PC-9 (cell line): Measurements from ENCODE around the gene ZNF609. TPM values are rescaled to one million over a fixed set of nuclear protein-coding genes. Genes with fewer than 3 reads are reported as not detected.
A peak's percentile ranks its signal among the peaks of the same experiment; 100 is the strongest.

ENCODE experiments used
- BruUV-seq: library from RNA; stranded (reverse); fragments of 400-500 nt; replicated peaks from 2 replicates; lab custom pipeline; 2021; lab: Mats Ljungman, UMichigan
- CTCF ChIA-PET: fragments of 300-600 bp; sonication (Branson Sonifier 250); formaldehyde crosslinking; loops from one replicate; lab custom pipeline; 2022; ENCODE audit warnings: antibody characterized with exemption; lab: Charles Lee
- POLR2A ChIA-PET: fragments of 300-600 bp; sonication (Branson Sonifier 250); formaldehyde crosslinking; loops from one replicate; lab custom pipeline; 2022; ENCODE audit warnings: antibody characterized with exemption; ENCODE audit not compliant: unreplicated experiment; lab: Charles Lee
- DNase-seq, 2 experiments: peaks; one replicate each; pipeline versions ENCODE4 v3.0.0 to v3.0.0-alpha.2; 2015 to 2022; ENCODE audit warnings: mixed read lengths in 1 of 2
- H2AFZ ChIP-seq: fragments of 200-600 bp; sonication (generic); 2 replicates; pipeline ENCODE4 v1.8.1; 2017; ENCODE audit warnings: antibody characterized with exemption
- H3F3A ChIP-seq: fragments of 200-600 bp; sonication (generic); 2 replicates; pipeline ENCODE4 v1.8.1; 2017; ENCODE audit warnings: antibody characterized with exemption, mild to moderate bottlenecking, low read depth; ENCODE audit not compliant: insufficient read depth
- H3K27ac ChIP-seq: fragments of 200-600 bp; sonication (generic); 2 replicates; pipeline ENCODE4 v1.6.1; 2016; ENCODE audit warnings: mixed run types
- H3K27me3 ChIP-seq: fragments of 200-600 bp; sonication (generic); 2 replicates; pipeline ENCODE4 v1.6.1; 2016; ENCODE audit warnings: low read depth, mixed run types; ENCODE audit not compliant: insufficient read depth
- H3K36me3 ChIP-seq: fragments of 200-600 bp; sonication (generic); 2 replicates; pipeline ENCODE4 v1.6.1; 2016; ENCODE audit warnings: low read depth, mixed run types
- H3K4me1 ChIP-seq: fragments of 200-600 bp; sonication (generic); replicated peaks from 2 replicates; pipeline ENCODE4 v1.6.1; 2016; ENCODE audit warnings: mixed run types; ENCODE audit not compliant: insufficient read depth
- H3K4me2 ChIP-seq: fragments of 200-600 bp; sonication (generic); 2 replicates; pipeline ENCODE4 v1.6.1; 2017; ENCODE audit warnings: mixed run types
- H3K4me3 ChIP-seq: fragments of 200-600 bp; sonication (generic); 2 replicates; pipeline ENCODE4 v1.6.1; 2016; ENCODE audit warnings: mixed run types
- H3K79me2 ChIP-seq: fragments of 200-600 bp; sonication (generic); 2 replicates; pipeline ENCODE4 v1.6.1; 2017; ENCODE audit warnings: low read depth, mixed run types
- H3K9me2 ChIP-seq: fragments of 200-600 bp; sonication (generic); 2 replicates; pipeline ENCODE4 v1.8.1; 2017; ENCODE audit warnings: mild to moderate bottlenecking; ENCODE audit not compliant: insufficient read depth
- H3K9me3 ChIP-seq: fragments of 200-600 bp; sonication (generic); 2 replicates; pipeline ENCODE4 v1.8.1; 2016; ENCODE audit warnings: low read depth; ENCODE audit not compliant: insufficient read depth
- H4K20me1 ChIP-seq: fragments of 200-600 bp; sonication (generic); 2 replicates; pipeline ENCODE4 v1.8.1; 2017; ENCODE audit not compliant: insufficient read depth
- EZH2 ChIP-seq: fragments of 200-600 bp; sonication (generic); IDR thresholded peaks from 2 replicates; pipeline ENCODE4 v1.8.0; 2017; ENCODE audit warnings: antibody characterized with exemption, low read depth
- intact Hi-C: fragments of 100-400 bp; cut with micrococcal nuclease; formaldehyde crosslinking; loops from one replicate; pipeline ENCODE4 v1.10.0; 2022; ENCODE audit not compliant: unreplicated experiment
- total RNA-seq: library from RNA; stranded (reverse); gene quantifications from 2 replicates; pipeline ENCODE4 v1.2.3, GENCODE V29; 2021
- TF ChIP-seq, protein P1 (sequence below): fragments of 200-600 bp; sonication (generic); conservative IDR thresholded peaks from 2 replicates; pipeline ENCODE4 v1.6.1; 2017; ENCODE audit warnings: mixed run types, antibody characterized with exemption, mild to moderate bottlenecking, moderate library complexity

Gene ZNF609
- total RNA-seq, 1 experiment from 2014 or later: 38.6 TPM

DNA sequence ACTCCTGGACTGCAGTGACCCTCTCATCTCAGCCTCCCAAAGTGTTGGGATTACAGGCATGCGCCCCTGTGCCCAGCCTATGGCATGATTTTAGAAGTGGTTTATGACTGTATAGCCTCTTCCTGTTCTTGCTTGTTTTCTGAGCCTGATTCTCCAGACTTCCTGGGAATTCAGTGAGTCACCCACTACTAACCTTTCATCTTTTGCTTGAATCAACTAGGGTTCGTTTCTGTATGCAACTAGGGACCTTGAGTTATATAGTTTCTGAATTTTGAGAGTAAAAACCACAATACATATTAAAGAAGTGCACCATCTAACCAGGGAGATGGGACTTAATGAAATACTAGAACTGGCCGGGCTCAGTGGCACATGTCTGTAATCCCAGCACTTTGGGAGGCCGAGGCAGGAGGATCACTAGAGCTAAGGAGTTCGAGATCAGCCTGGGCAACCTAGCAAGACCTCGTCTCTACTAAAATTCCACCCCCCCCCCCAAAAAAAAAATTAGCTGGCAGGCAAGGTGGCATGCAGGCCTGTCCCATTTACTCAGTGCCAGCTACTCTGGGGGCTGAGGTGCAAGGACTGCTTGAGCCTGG, 76.0 kb downstream of the ZNF609 start:
- Histone ChIP-seq H3K27me3 (no peaks in the 10 kb centered on the region), H3K9me2 (no peaks in the 10 kb centered on the region), H3K4me3 (no peak overlapping the region), H4K20me1 (no peaks in the 10 kb centered on the region), H3K27ac (peak overlapping the region; percentile 71), H3K4me2 (peak overlapping the region; percentile 38; the same call in 1 of the 2 replicates), H3F3A (peaks cover 15% of the 10 kb centered on the region; the same call in 1 of the 2 replicates), H2AFZ (peak overlapping the region; percentile 16; the same call in 1 of the 2 replicates), H3K9me3 (no peaks in the 10 kb centered on the region), H3K36me3 (no peaks in the 10 kb centered on the region), H3K79me2 (peaks cover 48% of the 10 kb centered on the region), H3K4me1 (peaks cover 17% of the 10 kb centered on the region)
- intact Hi-C loops: no loop called here
- POLR2A ChIA-PET: interaction anchor here (0.6 kb wide), 1 partner anchor 653 kb away, joined by 4 read pairs; no protein-coding TSS in a partner anchor
- TF ChIP-seq, protein P1, sequence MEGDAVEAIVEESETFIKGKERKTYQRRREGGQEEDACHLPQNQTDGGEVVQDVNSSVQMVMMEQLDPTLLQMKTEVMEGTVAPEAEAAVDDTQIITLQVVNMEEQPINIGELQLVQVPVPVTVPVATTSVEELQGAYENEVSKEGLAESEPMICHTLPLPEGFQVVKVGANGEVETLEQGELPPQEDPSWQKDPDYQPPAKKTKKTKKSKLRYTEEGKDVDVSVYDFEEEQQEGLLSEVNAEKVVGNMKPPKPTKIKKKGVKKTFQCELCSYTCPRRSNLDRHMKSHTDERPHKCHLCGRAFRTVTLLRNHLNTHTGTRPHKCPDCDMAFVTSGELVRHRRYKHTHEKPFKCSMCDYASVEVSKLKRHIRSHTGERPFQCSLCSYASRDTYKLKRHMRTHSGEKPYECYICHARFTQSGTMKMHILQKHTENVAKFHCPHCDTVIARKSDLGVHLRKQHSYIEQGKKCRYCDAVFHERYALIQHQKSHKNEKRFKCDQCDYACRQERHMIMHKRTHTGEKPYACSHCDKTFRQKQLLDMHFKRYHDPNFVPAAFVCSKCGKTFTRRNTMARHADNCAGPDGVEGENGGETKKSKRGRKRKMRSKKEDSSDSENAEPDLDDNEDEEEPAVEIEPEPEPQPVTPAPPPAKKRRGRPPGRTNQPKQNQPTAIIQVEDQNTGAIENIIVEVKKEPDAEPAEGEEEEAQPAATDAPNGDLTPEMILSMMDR: no peak
- no peak for TF ChIP-seq EZH2
- BruUV-seq: no TSS peak
- CTCF ChIA-PET: no interaction called here
- peak; percentile 20 to 68 for DNase-seq

DNA sequence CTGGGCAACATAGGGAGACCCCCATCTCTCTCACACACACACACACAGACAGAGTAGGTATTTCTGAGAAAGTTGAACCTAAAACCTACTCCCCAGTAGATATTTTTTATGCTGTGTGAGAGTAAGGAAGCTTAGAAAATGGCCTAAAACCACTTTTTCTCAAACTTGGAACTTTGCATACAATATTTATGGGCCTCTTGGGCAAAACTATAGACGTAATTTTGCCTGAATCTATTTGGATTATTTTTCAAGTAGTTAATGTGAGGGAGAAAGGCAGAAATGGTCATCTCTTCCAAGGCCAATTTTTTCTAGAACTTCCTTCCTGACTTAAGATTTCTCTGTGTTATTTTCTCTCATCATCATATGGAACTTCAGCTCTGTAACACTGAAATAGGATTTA, 81.7 kb downstream of the ZNF609 start:
- H3K4me1 ChIP-seq: no peaks in the 10 kb centered on the region; the same call in 1 of the 2 replicates
- intact Hi-C loops: no loop called here
- H3K79me2 ChIP-seq: peaks cover 27% of the 10 kb centered on the region
- H3K4me2 ChIP-seq: no peak overlapping the region
- no peak overlapping the region for H3K4me3 ChIP-seq
- no peak for DNase-seq
- ChIA-PET CTCF (interaction anchor here (0.6 to 0.7 kb wide), 2 partner anchors 72 to 179 kb away, joined by 3 to 12 read pairs; no protein-coding TSS in a partner anchor), POLR2A (no interaction called here)
- TF ChIP-seq, protein P1: no peak
- no peak for TF ChIP-seq EZH2
- no peaks in the 10 kb centered on the region for H3K36me3 ChIP-seq
- H3F3A ChIP-seq: no peaks in the 10 kb centered on the region
- no peaks in the 10 kb centered on the region for H3K27me3 ChIP-seq
- H3K9me3 ChIP-seq: no peaks in the 10 kb centered on the region
- H2AFZ ChIP-seq: no peak overlapping the region
- H3K27ac ChIP-seq: no peak overlapping the region
- no peaks in the 10 kb centered on the region for H3K9me2 ChIP-seq
- no TSS peak for BruUV-seq
- H4K20me1 ChIP-seq: peaks cover 3% of the 10 kb centered on the region; the same call in 1 of the 2 replicates

DNA sequence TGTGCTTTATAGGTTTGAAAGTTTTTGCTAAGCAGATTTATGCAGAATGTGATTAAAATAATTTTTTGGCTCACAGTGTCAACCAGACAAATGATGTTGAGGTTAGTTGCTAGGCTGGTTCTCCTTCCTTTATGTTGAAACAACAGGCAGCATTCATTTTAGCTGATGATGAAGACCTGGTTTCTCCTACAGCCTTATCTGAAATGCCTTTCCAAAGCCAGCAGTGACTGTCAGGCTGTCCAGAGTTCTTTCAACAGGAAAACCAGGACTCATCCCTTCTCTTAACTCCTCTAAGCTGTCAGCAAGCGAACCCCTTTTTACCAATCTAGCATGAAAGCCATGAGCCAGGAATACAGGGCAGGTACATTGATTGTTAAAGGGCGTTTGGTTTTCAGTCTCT, 84.1 kb downstream of the ZNF609 start:
- H3K4me1 ChIP-seq: no peaks in the 10 kb centered on the region; the same call in 1 of the 2 replicates
- POLR2A ChIA-PET: no interaction called here

More for the DNA sequence above, 84.1 kb downstream of the ZNF609 start:
- Histone ChIP-seq H3K27ac (no peak overlapping the region), H2AFZ (no peak overlapping the region), H3F3A (no peaks in the 10 kb centered on the region), H4K20me1 (peaks cover 3% of the 10 kb centered on the region), H3K4me2 (no peak overlapping the region), H3K27me3 (no peaks in the 10 kb centered on the region), H3K4me3 (no peak overlapping the region), H3K36me3 (no peaks in the 10 kb centered on the region), H3K9me2 (no peaks in the 10 kb centered on the region), H3K9me3 (no peaks in the 10 kb centered on the region), H3K79me2 (peaks cover 22% of the 10 kb centered on the region; the same call in 1 of the 2 replicates)
- CTCF ChIA-PET: no interaction called here
- TF ChIP-seq, protein P1: no peak
- TF ChIP-seq EZH2: no peak
- no TSS peak for BruUV-seq
- intact Hi-C loops: no loop called here
- DNase-seq: no peak
